ENCODE results near the gene RNF222.

Gene RNF222

GRCh38 chr17:8345052-8345690, 52.5 kb downstream of the RNF222 start:
- no peak for DNase-seq (ENCODE audit: low read depth)

GRCh38 chr17:8341456-8341855, 56.2 kb downstream of the RNF222 start:
- no peak for DNase-seq (ENCODE audit: low read depth)
